Activated CD8-positive, alpha-beta memory T cell treated with anti-CD3 and anti-CD28 coated beads, Interleukin-2, amount 10 ng/mL, durations not matched to agents 7 days and 5 days (primary cell): ENCODE data around the gene TOPAZ1. TPM values are rescaled to one million over a fixed set of nuclear protein-coding genes. Genes with fewer than 3 reads are reported as not detected.

ENCODE experiments used
- ATAC-seq: fragments of 150-1000 bp; cut with Tn5 transposase; one replicate; pipeline ENCODE4 v1.10.0; 2021; ENCODE audit warnings: moderate library complexity
- CTCF ChIA-PET: fragments of 350-600 bp; sonication (Branson Sonifier 250); formaldehyde crosslinking; loops from one replicate; lab custom pipeline; 2021; ENCODE audit warnings: antibody characterized with exemption; lab: Charles Lee
- DNase-seq: peaks from one replicate; pipeline ENCODE4 v3.0.0-alpha.2; 2020
- H3K27ac Mint-ChIP-seq: one replicate; pipeline ENCODE4 v1.8.0; 2021; ENCODE audit warnings: mild to moderate bottlenecking, mixed read lengths
- H3K27me3 Mint-ChIP-seq: one replicate; pipeline ENCODE4 v1.8.0; 2021; ENCODE audit warnings: mixed read lengths
- H3K36me3 Mint-ChIP-seq: one replicate; pipeline ENCODE4 v1.8.0; 2021; ENCODE audit warnings: mild to moderate bottlenecking, mixed read lengths
- H3K4me1 Mint-ChIP-seq: one replicate; pipeline ENCODE4 v1.8.0; 2021; ENCODE audit warnings: mixed read lengths
- H3K4me3 Mint-ChIP-seq: one replicate; pipeline ENCODE4 v1.8.0; 2021; ENCODE audit warnings: mild to moderate bottlenecking, moderate library complexity, mixed read lengths
- H3K9me3 Mint-ChIP-seq: one replicate; pipeline ENCODE4 v1.8.0; 2022; ENCODE audit warnings: low read depth, mixed read lengths
- total RNA-seq, 2 experiments: library from RNA; stranded (reverse); gene quantifications; one replicate each; pipeline ENCODE4 v1.2.3, GENCODE V29; 2021

TOPAZ1 gene
- not detected for total RNA-seq

DNA sequence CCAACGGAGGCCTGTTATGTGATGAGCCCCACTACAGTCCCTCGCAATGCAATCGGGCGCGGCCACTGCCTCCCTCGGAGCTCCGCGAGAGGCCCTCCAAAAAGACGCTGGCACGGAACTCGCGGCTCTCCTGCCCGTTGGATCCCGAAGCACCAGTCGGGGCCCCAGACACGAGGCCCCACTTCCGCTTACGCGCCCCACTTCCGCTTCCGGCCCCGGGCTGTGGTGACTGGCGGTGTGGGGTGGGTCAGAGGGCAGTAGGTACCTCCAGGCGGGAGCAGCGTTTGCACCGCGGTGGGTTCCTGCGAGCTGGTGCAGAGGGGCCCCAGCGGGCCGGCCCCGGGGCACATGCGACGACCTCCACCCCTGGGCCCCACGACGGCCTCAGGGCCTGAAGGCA lies at the start of gene TOPAZ1:
TSS of gene TOPAZ1 (plus strand) at position 181 of the 400 bp plus-strand sequence. CDS start at position 349, 168 bp downstream.
- CTCF ChIA-PET, result no interaction called here
- Mint-ChIP-seq H3K36me3 (no peaks in the 10 kb centered on the region), H3K4me1 (no peaks in the 10 kb centered on the region), H3K27ac (no peak within 1 kb of the TSS), H3K9me3 (no peaks in the 10 kb centered on the region), H3K4me3 (no peak within 1 kb of the TSS), H3K27me3 (peaks cover 33% of the 10 kb centered on the region)
- ATAC-seq, result no peak
- DNase-seq, result no peak

DNA sequence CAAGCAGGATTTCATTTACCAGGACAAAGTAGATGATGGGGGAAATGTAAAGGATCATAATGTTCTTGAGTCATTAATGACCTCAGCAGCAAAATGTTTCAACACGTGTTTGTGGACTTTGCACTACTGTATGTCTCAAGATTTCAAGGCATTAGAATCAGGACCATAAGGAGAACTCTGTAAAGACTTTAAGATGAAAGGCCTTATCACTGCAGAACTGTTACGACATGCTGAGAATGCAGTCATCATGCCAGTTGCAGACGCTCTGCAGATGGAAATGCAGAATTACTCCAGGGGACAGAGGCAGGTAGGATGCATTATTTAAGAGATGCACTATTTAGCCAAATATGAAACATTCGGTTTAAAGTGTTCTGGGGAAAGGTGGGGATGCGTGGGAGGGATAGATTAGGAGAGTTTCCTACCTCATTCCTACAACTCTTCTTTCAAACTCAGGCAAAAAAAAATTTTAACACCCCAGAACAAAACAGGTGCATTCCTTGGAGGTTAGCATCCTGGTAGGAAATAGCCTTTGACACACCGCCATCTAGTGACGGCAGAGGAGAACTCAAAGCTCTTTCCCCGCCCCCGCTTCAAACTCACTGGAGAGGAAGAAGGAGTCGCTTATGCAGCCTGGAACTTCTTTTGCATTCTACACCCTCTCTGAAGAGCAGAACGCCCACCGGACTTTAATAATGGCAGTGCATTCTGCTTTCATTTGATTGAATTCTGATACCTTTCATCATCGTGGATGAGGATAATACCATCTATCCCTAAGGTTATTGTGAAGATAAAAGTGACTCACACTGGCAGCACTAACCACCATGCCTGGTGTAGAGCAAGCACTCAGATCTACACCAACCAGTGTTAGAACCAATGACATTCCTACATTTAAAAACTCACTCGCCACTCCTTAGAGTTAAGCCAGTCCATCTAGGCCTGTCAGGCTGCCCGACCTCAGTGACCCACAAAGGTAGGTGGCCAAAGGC lies 43.1 kb upstream of the TOPAZ1 start:
- peak; percentile 75 for DNase-seq
- ATAC-seq, result peak; percentile 80
- Mint-ChIP-seq H3K4me1 (no peaks in the 10 kb centered on the region), H3K27ac (no peak overlapping the region), H3K27me3 (peaks cover 21% of the 10 kb centered on the region), H3K9me3 (no peaks in the 10 kb centered on the region), H3K4me3 (no peak overlapping the region), H3K36me3 (no peaks in the 10 kb centered on the region)
- CTCF ChIA-PET, result interaction anchor here (0.7 to 2.6 kb wide), 15 partner anchors 8 to 1238 kb away, joined by 3 to 11 read pairs (median 4); no protein-coding TSS in a partner anchor

GRCh38 chr3:44206261-44206660 lies 35.4 kb upstream of the TOPAZ1 start:
- H3K27me3 Mint-ChIP-seq, result peaks cover 32% of the 10 kb centered on the region
- no peaks in the 10 kb centered on the region for H3K9me3 Mint-ChIP-seq
- no peaks in the 10 kb centered on the region for H3K36me3 Mint-ChIP-seq
- no peak for ATAC-seq
- peaks cover 2% of the 10 kb centered on the region for H3K4me1 Mint-ChIP-seq
- no peak overlapping the region for H3K4me3 Mint-ChIP-seq
- no peak for DNase-seq
- H3K27ac Mint-ChIP-seq, result no peak overlapping the region
- CTCF ChIA-PET, result interaction anchor here (0.7 to 1.1 kb wide), 3 partner anchors 8 to 351 kb away, joined by 3 read pairs; no protein-coding TSS in a partner anchor

DNA sequence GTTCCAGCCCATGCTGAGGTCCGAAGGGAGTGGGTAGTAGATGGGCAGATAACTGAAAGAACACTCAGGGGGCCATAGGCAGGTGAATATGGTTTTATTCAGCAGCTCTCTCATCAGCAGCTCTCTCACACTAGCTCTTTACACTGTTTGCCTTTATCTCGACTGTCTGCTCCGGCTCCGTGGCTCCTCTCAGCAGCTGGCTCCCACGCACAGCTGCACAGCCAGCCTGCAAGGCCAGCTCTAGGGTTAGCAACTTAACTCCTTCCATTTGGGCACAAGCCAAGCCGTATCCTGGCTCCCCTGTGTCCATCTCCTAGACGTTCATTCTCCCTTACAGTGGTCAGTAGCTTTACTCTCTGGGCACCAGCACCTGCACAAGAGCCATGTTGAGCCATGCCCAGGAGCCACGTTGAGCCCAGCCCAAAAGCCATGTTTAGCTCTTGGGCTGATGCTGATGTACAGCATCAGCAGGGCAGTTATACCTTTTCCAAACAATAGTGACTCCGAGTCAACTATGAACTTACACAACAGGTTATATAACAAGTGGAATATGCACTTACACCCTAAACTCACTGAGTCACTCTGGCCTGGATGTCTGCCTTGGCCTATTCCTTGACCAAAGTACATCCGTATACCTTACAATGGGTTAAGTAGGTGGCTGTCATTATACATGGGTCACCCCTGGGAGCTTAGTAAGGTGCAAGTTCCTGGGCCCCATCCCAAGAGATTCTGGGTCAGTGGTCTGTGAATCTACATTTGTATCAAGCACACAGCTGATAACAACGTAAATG lies 34.6 kb upstream of the TOPAZ1 start:
- ATAC-seq, result no peak
- H3K27ac Mint-ChIP-seq, result no peak overlapping the region
- H3K27me3 Mint-ChIP-seq, result peaks cover 29% of the 10 kb centered on the region
- no peaks in the 10 kb centered on the region for H3K36me3 Mint-ChIP-seq
- H3K4me1 Mint-ChIP-seq, result peaks cover 2% of the 10 kb centered on the region
- no peaks in the 10 kb centered on the region for H3K9me3 Mint-ChIP-seq
- DNase-seq, result no peak
- CTCF ChIA-PET, result interaction anchor here (0.7 to 1.1 kb wide), 3 partner anchors 8 to 351 kb away, joined by 3 read pairs; no protein-coding TSS in a partner anchor
- no peak overlapping the region for H3K4me3 Mint-ChIP-seq

GRCh38 chr3:44208086-44208485 lies 33.6 kb upstream of the TOPAZ1 start:
- no peak for ATAC-seq
- DNase-seq, result no peak
- Mint-ChIP-seq H3K9me3 (no peaks in the 10 kb centered on the region), H3K27ac (no peak overlapping the region), H3K4me1 (peaks cover 2% of the 10 kb centered on the region), H3K36me3 (no peaks in the 10 kb centered on the region), H3K4me3 (no peak overlapping the region), H3K27me3 (peaks cover 32% of the 10 kb centered on the region)
- CTCF ChIA-PET, result interaction anchor here (0.7 kb wide), 1 partner anchor 9 kb away, joined by 3 read pairs; no protein-coding TSS in a partner anchor

- DNase-seq, result no peak
- ATAC-seq, result no peak
- H3K4me3 Mint-ChIP-seq, result no peak overlapping the region
- peaks cover 2% of the 10 kb centered on the region for H3K4me1 Mint-ChIP-seq
- CTCF ChIA-PET, result interaction anchor here (0.7 kb wide), 1 partner anchor 9 kb away, joined by 3 read pairs; no protein-coding TSS in a partner anchor
- no peaks in the 10 kb centered on the region for H3K36me3 Mint-ChIP-seq
- H3K9me3 Mint-ChIP-seq, result no peaks in the 10 kb centered on the region
- no peak overlapping the region for H3K27ac Mint-ChIP-seq
- peaks cover 32% of the 10 kb centered on the region for H3K27me3 Mint-ChIP-seq
Observed at GRCh38 chr3:44208568-44208967, 33.1 kb upstream of the TOPAZ1 start.

GRCh38 chr3:44210967-44211366 lies 30.7 kb upstream of the TOPAZ1 start:
- Mint-ChIP-seq H3K4me3 (no peak overlapping the region), H3K9me3 (no peaks in the 10 kb centered on the region), H3K36me3 (no peaks in the 10 kb centered on the region), H3K4me1 (peaks cover 2% of the 10 kb centered on the region), H3K27me3 (peaks cover 42% of the 10 kb centered on the region), H3K27ac (no peak overlapping the region)
- CTCF ChIA-PET, result interaction anchor here (1.3 kb wide), 1 partner anchor 13 kb away, joined by 6 read pairs; no protein-coding TSS in a partner anchor
- ATAC-seq (no peak), DNase-seq (no peak)

DNA sequence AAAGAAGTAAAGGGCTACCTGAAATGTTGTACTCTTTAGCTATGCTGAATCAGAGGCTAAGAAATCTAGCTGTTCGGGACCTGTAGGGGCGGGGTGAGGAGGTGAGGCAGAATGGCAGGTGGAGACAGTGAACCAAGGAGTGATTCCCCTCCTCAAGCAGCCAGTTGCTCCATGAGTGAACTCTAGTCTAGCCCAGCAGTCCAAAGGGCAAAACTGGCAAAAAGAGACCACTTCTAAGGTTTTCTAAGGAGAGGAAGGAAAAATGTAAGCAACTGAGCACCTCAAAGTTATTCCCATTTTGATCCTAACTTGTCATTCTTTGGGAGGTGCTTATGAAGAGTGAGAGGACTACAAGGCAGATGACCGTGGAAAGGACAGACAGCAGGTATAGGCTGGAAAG lies 19.3 kb upstream of the TOPAZ1 start:
- CTCF ChIA-PET, result no interaction called here
- DNase-seq (no peak), ATAC-seq (no peak)
- Mint-ChIP-seq H3K27ac (no peak overlapping the region), H3K36me3 (no peaks in the 10 kb centered on the region), H3K9me3 (no peaks in the 10 kb centered on the region), H3K4me1 (no peaks in the 10 kb centered on the region), H3K27me3 (peaks cover 36% of the 10 kb centered on the region), H3K4me3 (no peak overlapping the region)

DNA sequence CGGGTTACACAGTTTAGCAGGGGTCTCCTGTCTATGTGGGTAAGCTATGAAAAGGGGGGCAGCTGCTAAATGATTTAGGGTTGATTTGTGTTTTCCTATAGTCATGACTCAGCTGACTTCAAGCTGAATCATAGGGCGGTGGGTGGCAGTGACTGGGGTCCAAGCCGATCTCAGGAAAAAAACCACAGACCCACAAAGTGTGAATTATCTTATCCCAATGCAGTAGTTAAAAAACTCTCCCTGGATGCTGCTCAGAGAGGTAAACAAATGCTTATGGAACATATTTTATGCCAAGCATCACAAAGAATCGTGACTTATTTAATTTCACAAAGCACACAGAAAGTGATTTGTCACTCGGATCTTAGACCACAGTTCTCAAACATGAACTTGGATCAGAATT lies 18.4 kb upstream of the TOPAZ1 start:
- H3K4me1 Mint-ChIP-seq, result no peaks in the 10 kb centered on the region
- no peak overlapping the region for H3K27ac Mint-ChIP-seq
- DNase-seq (no peak), ATAC-seq (no peak)
- H3K9me3 Mint-ChIP-seq, result no peaks in the 10 kb centered on the region
- H3K36me3 Mint-ChIP-seq, result no peaks in the 10 kb centered on the region
- peaks cover 36% of the 10 kb centered on the region for H3K27me3 Mint-ChIP-seq
- H3K4me3 Mint-ChIP-seq, result no peak overlapping the region
- CTCF ChIA-PET, result no interaction called here

- CTCF ChIA-PET, result no interaction called here
- H3K4me3 Mint-ChIP-seq, result no peak overlapping the region
- no peaks in the 10 kb centered on the region for H3K36me3 Mint-ChIP-seq
- H3K4me1 Mint-ChIP-seq, result no peaks in the 10 kb centered on the region
- ATAC-seq, result no peak
- H3K9me3 Mint-ChIP-seq, result no peaks in the 10 kb centered on the region
- H3K27me3 Mint-ChIP-seq, result peaks cover 34% of the 10 kb centered on the region
- H3K27ac Mint-ChIP-seq, result no peak overlapping the region
- no peak for DNase-seq
Observed at GRCh38 chr3:44224131-44224530, 17.6 kb upstream of the TOPAZ1 start.

- Mint-ChIP-seq H3K27me3 (peaks cover 31% of the 10 kb centered on the region), H3K36me3 (no peaks in the 10 kb centered on the region), H3K27ac (no peak overlapping the region), H3K4me1 (no peaks in the 10 kb centered on the region), H3K9me3 (no peaks in the 10 kb centered on the region), H3K4me3 (no peak overlapping the region)
- CTCF ChIA-PET, result interaction anchor here (1.5 kb wide), 1 partner anchor 9 kb away, joined by 6 read pairs; no protein-coding TSS in a partner anchor
- ATAC-seq (no peak), DNase-seq (no peak)
Observed at GRCh38 chr3:44226573-44226972, 15.1 kb upstream of the TOPAZ1 start.

GRCh38 chr3:44227632-44228031 lies 14.1 kb upstream of the TOPAZ1 start:
- Mint-ChIP-seq H3K4me3 (no peak overlapping the region), H3K9me3 (no peaks in the 10 kb centered on the region), H3K4me1 (peaks cover 3% of the 10 kb centered on the region), H3K36me3 (no peaks in the 10 kb centered on the region), H3K27ac (no peak overlapping the region), H3K27me3 (peaks cover 25% of the 10 kb centered on the region)
- CTCF ChIA-PET, result interaction anchor here (1.5 kb wide), 1 partner anchor 8 kb away, joined by 6 read pairs; no protein-coding TSS in a partner anchor
- DNase-seq (no peak), ATAC-seq (no peak)

- CTCF ChIA-PET, result no interaction called here
- no peak for DNase-seq
- peaks cover 19% of the 10 kb centered on the region for H3K27me3 Mint-ChIP-seq
Observed at GRCh38 chr3:44228900-44229299, 12.8 kb upstream of the TOPAZ1 start.

More at GRCh38 chr3:44228900-44229299, 12.8 kb upstream of the TOPAZ1 start:
- Mint-ChIP-seq H3K36me3 (no peaks in the 10 kb centered on the region), H3K4me3 (no peak overlapping the region), H3K27ac (no peak overlapping the region), H3K9me3 (no peaks in the 10 kb centered on the region), H3K4me1 (peaks cover 3% of the 10 kb centered on the region)
- no peak for ATAC-seq
